OCI-LY7 (cell line): ENCODE results near the gene MTURN.

ENCODE experiments used
- CTCF ChIP-seq: fragments of 200-600 bp; sonication (generic); conservative IDR thresholded peaks from 2 replicates; pipeline ENCODE4 v1.5.1; 2014; ENCODE audit warnings: mild to moderate bottlenecking, antibody characterized with exemption, low read length, moderate library complexity, mixed read lengths
- EZH2phosphoT487 ChIP-seq: fragments of 200-600 bp; sonication (generic); IDR thresholded peaks from 2 replicates; pipeline ENCODE4 v1.6.1; 2018; ENCODE audit warnings: low read depth, borderline replicate concordance, mild to moderate bottlenecking, mixed run types, antibody characterized with exemption, low read length, moderate library complexity, mixed read lengths

- no peak for TF ChIP-seq CTCF
- TF ChIP-seq EZH2phosphoT487, result no peak
Measured at GRCh38 chr7:30091491-30091912, 43.3 kb upstream of the MTURN start.
